Ectodermal cell (in vitro differentiated cells): ENCODE results near the gene SPRR2F.

Experiments
- H3K27ac ChIP-seq: 2 replicates; pipeline ENCODE4 v1.7.0; 2013; ENCODE audit warnings: mild to moderate bottlenecking, low read depth, low read length; ENCODE audit not compliant: insufficient read depth, poor library complexity, severe bottlenecking
- H3K27me3 ChIP-seq: 2 replicates; pipeline ENCODE4 v1.7.0; 2013; ENCODE audit warnings: mild to moderate bottlenecking, low read length; ENCODE audit not compliant: insufficient read depth, control insufficient read depth, poor library complexity, severe bottlenecking
- H3K36me3 ChIP-seq: one replicate; pipeline ENCODE4 v1.7.0; 2013; ENCODE audit warnings: low read length; ENCODE audit not compliant: control insufficient read depth, insufficient read depth
- H3K4me1 ChIP-seq: one replicate; pipeline ENCODE4 v1.7.0; 2013; ENCODE audit warnings: low read length; ENCODE audit not compliant: control insufficient read depth, insufficient read depth
- H3K4me3 ChIP-seq: 2 replicates; pipeline ENCODE4 v1.7.0; 2013; ENCODE audit warnings: low read depth, low read length, control low read depth; ENCODE audit not compliant: insufficient read depth
- H3K9me3 ChIP-seq: 2 replicates; pipeline ENCODE4 v1.7.0; 2013; ENCODE audit warnings: mild to moderate bottlenecking, low read length, moderate library complexity; ENCODE audit not compliant: control insufficient read depth
- WGBS, 2 experiments: methylation state at CpG; one replicate each; pipeline ENCODE4 v1.1.7; 2013; ENCODE audit warnings: missing lambda C conversion rate in 2 of 2; 5-methylcytosine and 5-hydroxymethylcytosine counted together

The SPRR2F gene

GRCh38 chr1:153087652-153088051 is 25.7 kb downstream of the SPRR2F start:
- WGBS, 2 experiments: 75 to 88% methylated on average over 1 of the region's 1 CpG
- Histone ChIP-seq H3K4me3 (no peak overlapping the region), H3K27ac (no peak overlapping the region), H3K4me1 (no peaks in the 10 kb centered on the region), H3K27me3 (no peaks in the 10 kb centered on the region), H3K36me3 (no peaks in the 10 kb centered on the region), H3K9me3 (no peaks in the 10 kb centered on the region)

GRCh38 chr1:153081736-153082135 is 31.6 kb downstream of the SPRR2F start:
- Histone ChIP-seq H3K4me1 (no peaks in the 10 kb centered on the region), H3K27me3 (no peaks in the 10 kb centered on the region), H3K4me3 (no peak overlapping the region), H3K36me3 (no peaks in the 10 kb centered on the region), H3K27ac (no peak overlapping the region), H3K9me3 (no peaks in the 10 kb centered on the region)
- WGBS, 2 experiments: 88 to 89% methylated on average over 2 to 3 of the region's 3 CpGs

DNA sequence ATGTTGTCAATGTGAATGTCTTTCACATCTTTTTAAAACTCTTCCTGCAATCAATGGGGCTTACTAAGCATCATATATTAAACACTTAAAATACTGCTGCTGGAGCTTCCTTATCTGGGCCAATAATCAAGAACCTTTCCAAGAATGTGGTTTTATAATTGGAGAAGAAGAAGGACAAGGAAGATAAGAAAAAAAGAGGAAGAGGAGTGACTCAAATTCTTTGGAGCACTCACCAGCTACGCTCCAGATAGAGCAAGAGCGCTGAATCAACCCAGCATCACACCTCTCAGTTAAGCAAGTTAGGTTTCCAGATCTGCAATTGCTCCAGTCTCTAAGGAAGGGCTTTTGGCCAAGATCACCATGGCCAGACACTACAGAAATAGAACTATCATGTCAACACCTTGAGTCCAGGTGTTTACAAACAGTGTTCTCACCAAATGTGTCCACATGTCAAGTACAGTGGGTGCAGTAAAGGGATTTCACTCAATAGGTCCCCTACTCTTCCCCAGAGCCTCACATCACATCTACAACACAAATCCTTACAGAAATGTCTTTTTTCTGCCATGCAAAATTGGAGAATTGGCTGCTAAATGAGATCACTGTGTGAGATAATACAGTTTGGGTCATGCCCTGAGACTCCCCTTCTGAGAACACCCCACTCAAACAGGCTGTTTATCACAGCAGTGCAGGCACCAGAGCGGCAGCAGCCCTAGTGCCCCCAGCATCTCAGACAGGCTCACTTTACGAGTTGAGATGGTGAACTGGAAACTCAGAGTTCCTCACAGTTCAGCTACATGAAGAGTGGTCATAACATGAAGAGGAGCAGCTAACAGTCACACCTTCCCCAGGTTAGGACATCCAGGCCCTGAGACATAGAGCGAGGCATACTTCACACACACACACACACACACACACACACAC is 40.2 kb downstream of the SPRR2F start:
- Histone ChIP-seq H3K9me3 (no peaks in the 10 kb centered on the region), H3K36me3 (no peaks in the 10 kb centered on the region), H3K27me3 (no peaks in the 10 kb centered on the region), H3K27ac (no peak overlapping the region), H3K4me3 (no peak overlapping the region), H3K4me1 (no peaks in the 10 kb centered on the region)
- WGBS, 2 experiments: 89 to 92% methylated on average over 4 to 5 of the region's 5 CpGs

GRCh38 chr1:153071511-153071910 is 41.8 kb downstream of the SPRR2F start, which contains the start of gene SPRR2B:
SPRR2B (minus strand) TSS chr1:153071611; CDS start chr1:153070839, 772 bp downstream.
- Histone ChIP-seq H3K4me3 (no peak within 1 kb of the TSS), H3K27me3 (no peaks in the 10 kb centered on the region), H3K27ac (no peak within 1 kb of the TSS), H3K9me3 (no peaks in the 10 kb centered on the region), H3K36me3 (no peaks in the 10 kb centered on the region), H3K4me1 (no peaks in the 10 kb centered on the region)
- 40 to 46% methylated on average over 2 of the region's 2 CpGs for WGBS, 2 experiments

GRCh38 chr1:153070243-153070642 is 43.1 kb downstream of the SPRR2F start:
- Histone ChIP-seq H3K36me3 (no peaks in the 10 kb centered on the region), H3K4me3 (no peak overlapping the region), H3K9me3 (no peaks in the 10 kb centered on the region), H3K27ac (no peak overlapping the region), H3K27me3 (no peaks in the 10 kb centered on the region), H3K4me1 (no peaks in the 10 kb centered on the region)
- WGBS, 2 experiments: 78 to 83% methylated on average over 1 to 2 of the region's 2 CpGs
